ENCODE measurements around the gene PSME2. TPM values are rescaled to one million over a fixed set of nuclear protein-coding genes. Genes with fewer than 3 reads are reported as not detected.

Gene PSME2, protein sequence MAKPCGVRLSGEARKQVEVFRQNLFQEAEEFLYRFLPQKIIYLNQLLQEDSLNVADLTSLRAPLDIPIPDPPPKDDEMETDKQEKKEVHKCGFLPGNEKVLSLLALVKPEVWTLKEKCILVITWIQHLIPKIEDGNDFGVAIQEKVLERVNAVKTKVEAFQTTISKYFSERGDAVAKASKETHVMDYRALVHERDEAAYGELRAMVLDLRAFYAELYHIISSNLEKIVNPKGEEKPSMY
- polyA plus RNA-seq, result 328 TPM

DNA sequence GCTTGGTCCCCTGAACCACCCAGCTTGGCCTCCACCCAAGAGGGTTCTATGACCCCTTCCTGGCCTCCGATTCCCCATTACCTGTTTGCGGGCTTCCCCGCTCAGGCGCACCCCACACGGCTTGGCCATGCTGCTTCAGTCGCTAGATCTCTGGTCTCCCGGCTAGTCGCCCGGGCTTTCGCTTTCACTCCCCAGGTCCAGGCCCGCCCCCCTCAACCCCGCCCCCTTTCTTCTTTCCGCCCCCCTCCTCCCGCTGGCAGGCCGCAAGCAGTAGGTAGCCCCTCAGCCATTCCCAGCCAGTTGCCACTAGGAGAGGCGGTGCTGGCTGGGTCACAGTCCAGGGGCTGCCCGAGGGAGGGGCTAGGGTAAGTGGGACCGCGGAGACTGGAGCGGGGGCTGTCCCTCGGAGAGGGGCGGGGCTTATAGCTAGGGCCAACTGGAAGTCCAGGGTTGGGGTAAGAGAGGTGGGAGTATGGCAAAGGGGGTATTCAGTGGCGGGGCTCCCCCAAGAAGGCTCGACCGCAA, at the start of gene PSME2:
Gene PSME2, minus strand, starts transcription at position 158 of the 525 bp plus-strand sequence. Its CDS starts 29 bp downstream, at position 129.
- Mint-ChIP-seq H3K27ac (peak within 1 kb of the TSS; percentile 94 to 98 (median 95)), H3K27me3 (no peaks in the 10 kb centered on the region), H3K9me3 (no peaks in the 10 kb centered on the region), H3K4me1 (peaks cover 23 to 32% (median 24%) of the 10 kb centered on the region in 3 donors), H3K36me3 (peaks cover 3% of the 10 kb centered on the region), H3K4me3 (peak within 1 kb of the TSS; percentile 97 to 99 (median 98))

DNA sequence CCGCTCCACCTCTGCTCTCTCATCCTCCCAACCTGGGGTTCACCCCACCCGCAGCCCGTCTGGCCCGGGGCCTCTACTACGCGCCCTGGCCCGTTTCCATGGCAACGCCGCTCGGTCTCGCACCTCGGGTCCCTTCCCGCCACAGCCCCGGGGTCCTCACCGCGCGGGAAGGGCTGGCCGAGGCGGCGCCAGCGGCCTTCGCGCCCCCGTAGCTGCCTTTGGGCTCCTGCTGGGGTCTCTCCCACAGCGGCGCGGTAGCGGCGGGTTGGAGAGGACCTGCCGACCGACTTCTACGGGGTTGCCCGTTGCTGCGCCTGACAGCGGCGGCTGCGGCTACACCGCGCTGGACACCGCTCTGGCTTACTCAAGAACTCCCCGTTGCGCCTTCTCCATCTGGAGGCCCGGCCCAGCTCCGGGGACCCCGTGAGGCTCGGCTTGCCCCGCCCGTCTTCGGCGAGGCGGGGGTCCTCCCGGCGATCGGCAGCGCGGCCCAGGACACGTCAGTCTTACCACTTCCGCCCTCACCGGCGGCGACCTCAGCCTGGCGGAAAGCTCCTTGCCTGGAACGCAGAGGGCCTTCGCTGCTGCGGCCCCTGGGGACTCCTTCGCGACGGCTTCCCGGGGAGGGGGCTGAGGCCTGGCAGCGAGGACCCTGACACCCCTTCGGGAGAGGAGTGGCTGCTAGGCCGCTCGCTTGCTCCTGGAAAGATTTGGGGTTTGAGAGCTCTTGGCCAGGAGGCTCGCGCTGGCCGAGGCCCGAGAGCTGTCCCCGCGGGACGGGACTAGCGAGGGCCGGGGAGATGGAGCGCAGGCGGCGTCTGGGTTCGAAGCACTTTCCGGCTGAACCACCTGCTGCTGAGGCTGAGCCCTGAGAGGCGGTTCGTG, 49.0 kb upstream of the PSME2 start, which contains the start of gene TM9SF1:
Gene TM9SF1, minus strand, starts transcription at position 256 of the 885 bp plus-strand sequence. CDS start 422 bp downstream, outside the sequence.
- H3K4me3 Mint-ChIP-seq, result peak within 1 kb of the TSS; percentile 93 to 97 (median 96)
- H3K36me3 Mint-ChIP-seq, result no peaks in the 10 kb centered on the region
- peaks cover 30 to 31% (median 31%) of the 10 kb centered on the region in 3 donors for H3K4me1 Mint-ChIP-seq
- H3K27ac Mint-ChIP-seq, result peak within 1 kb of the TSS; percentile 99
- no peaks in the 10 kb centered on the region for H3K27me3 Mint-ChIP-seq
- H3K9me3 Mint-ChIP-seq, result no peaks in the 10 kb centered on the region

DNA sequence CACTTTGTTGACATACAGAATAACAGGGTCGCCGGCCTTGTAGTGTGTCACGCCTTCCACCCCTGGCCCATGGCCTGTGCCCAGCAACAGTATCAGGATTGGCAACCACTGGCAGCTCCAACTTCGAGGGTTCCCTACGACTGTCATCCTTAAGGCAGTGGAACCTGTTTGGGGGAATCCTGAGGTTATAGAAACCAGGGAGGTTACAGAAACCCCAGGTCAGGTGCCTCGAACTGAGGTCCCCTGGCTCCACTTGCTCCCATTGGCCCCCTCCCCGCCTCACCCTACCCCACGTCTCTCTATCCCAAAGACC, 48.4 kb upstream of the PSME2 start:
- Mint-ChIP-seq H3K4me3 (peak overlapping the region; percentile 93 to 97 (median 96)), H3K27me3 (no peaks in the 10 kb centered on the region), H3K27ac (peak overlapping the region; percentile 99), H3K9me3 (no peaks in the 10 kb centered on the region), H3K4me1 (peaks cover 30 to 32% (median 31%) of the 10 kb centered on the region in 3 donors), H3K36me3 (no peaks in the 10 kb centered on the region)

DNA sequence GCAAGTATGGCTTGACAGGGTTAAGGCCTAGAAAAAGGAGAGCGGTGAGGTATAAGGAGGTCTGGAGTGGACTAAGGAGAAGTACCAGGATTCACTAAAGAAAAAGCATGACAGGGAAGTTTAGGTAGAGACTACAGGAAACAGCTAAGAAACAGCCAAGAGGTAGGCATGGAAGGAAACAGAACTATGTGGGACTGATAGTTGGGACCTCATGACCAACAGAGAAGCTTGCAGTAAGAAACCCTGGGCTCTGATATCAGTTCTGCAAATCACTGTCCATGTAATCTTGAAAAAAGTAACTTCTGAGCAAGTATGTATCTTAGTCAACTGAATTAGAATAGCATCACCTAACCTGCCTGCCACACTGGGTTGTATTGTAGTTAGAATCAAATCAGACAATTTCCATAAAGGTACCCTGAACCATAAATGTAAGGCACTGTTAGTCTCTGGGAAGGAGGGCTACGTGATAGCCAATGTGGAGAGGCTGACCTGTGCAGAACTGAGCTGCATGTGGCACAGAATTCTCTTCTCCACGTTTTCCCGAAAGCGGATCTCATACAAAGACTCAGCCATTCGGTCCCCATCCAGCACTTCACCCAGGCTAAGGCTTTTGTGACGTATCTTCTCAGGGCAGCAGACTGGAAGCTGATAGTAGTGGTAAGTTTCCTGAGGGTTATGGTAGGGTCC, 47.9 kb upstream of the PSME2 start:
- no peaks in the 10 kb centered on the region for H3K27me3 Mint-ChIP-seq
- H3K4me1 Mint-ChIP-seq, result peaks cover 31 to 34% (median 32%) of the 10 kb centered on the region in 3 donors
- no peaks in the 10 kb centered on the region for H3K36me3 Mint-ChIP-seq
- H3K9me3 Mint-ChIP-seq, result no peaks in the 10 kb centered on the region
- H3K4me3 Mint-ChIP-seq, result peak overlapping the region; percentile 93 to 97 (median 96)
- peak overlapping the region; percentile 90 to 99 (median 99) for H3K27ac Mint-ChIP-seq

DNA sequence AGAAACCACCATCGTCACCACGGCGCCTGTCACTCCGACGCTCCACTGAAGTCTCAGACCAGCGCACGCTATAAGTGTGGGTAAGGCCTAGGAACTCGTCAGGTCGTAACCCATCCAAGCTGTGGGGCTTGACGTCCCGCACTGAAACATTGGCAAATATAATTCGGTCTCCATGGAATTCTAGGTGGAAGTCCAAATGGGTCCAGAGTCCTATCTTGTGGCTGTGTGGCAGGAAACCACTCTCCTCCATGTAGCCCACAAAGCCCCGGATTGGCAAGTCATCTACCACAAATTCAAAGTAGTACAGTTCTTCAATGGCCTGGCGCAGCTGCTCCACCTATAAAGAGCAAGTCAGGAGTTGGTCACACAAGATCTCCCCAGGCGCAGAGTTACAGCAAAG, 46.5 kb upstream of the PSME2 start:
- no peaks in the 10 kb centered on the region for H3K9me3 Mint-ChIP-seq
- peaks cover 27 to 33% (median 32%) of the 10 kb centered on the region in 3 donors for H3K4me1 Mint-ChIP-seq
- H3K4me3 Mint-ChIP-seq, result peak overlapping the region in 2 of 4 donors; percentile 37 to 87
- peak overlapping the region in 1 of 3 donors; percentile 77 for H3K27ac Mint-ChIP-seq
- H3K27me3 Mint-ChIP-seq, result no peaks in the 10 kb centered on the region
- H3K36me3 Mint-ChIP-seq, result no peaks in the 10 kb centered on the region

DNA sequence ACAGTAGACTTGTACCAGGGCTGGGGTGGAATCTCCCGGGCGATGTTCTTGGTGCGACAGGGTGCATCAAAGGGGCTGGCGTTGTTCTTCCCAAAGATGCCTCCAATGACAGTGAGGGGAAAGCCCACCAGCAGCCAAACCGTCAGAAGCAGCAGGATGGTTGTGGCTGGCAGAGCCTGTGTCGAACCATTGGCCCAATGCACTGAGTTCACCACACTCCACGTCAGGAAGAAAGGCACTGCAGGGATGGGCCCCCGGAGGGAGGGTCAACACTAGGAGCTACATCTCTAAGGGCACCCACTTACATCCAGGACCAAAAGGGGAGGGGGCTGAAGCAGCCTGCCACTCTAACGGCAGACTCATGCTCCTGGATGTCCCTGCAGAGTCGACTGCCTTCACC, 44.0 kb upstream of the PSME2 start:
- peak overlapping the region in 1 of 4 donors; percentile 100 for H3K4me3 Mint-ChIP-seq
- H3K36me3 Mint-ChIP-seq, result peaks cover 1% of the 10 kb centered on the region
- no peaks in the 10 kb centered on the region for H3K27me3 Mint-ChIP-seq
- no peaks in the 10 kb centered on the region for H3K9me3 Mint-ChIP-seq
- peak overlapping the region in 1 of 3 donors; percentile 99 for H3K27ac Mint-ChIP-seq
- H3K4me1 Mint-ChIP-seq, result peaks cover 25 to 26% (median 25%) of the 10 kb centered on the region in 3 donors

DNA sequence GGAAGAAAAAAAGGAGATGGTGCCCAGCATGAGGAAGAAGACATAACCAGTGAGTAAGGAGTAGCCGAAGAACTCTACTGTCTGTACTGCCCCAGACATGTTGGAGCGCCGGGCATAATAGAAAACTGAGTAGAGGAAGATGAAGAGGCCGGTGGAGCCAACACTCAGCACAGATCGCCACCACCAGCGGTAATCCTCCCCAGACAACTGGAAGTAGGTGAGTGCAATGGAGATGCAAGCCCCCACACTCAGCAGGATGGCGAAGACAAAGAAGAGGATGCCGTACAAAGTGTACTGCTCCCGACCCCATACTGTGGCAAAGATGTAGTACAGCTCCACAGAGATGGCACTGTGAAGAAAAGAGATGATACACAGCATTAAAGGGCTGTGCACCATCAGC, 43.0 kb upstream of the PSME2 start:
- peak overlapping the region; percentile 88 to 99 (median 95) for H3K27ac Mint-ChIP-seq
- no peaks in the 10 kb centered on the region for H3K27me3 Mint-ChIP-seq
- peaks cover 1% of the 10 kb centered on the region for H3K36me3 Mint-ChIP-seq
- H3K9me3 Mint-ChIP-seq, result no peaks in the 10 kb centered on the region
- H3K4me1 Mint-ChIP-seq, result peaks cover 22 to 24% (median 23%) of the 10 kb centered on the region in 3 donors
- H3K4me3 Mint-ChIP-seq, result peak overlapping the region in 2 of 4 donors; percentile 48 to 100

DNA sequence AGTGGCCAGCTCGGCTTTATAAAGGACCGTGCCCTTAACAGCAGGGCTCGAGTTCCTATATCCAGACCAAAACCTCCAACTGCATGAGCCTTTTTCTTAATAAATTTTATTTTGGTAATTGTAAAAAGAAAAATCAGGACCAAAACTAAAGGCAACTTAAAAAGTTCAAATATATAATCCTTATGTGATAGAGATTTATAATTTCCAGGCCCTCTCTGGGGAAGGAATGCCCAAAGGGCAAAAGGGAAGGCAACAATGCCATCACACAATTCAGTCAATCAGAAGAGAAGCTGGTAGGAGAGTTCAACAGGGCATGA, 42.6 kb upstream of the PSME2 start:
- H3K36me3 Mint-ChIP-seq, result peaks cover 1% of the 10 kb centered on the region
- peak overlapping the region; percentile 90 to 100 (median 96) for H3K4me3 Mint-ChIP-seq
- H3K4me1 Mint-ChIP-seq, result peaks cover 18 to 19% (median 18%) of the 10 kb centered on the region in 3 donors
- no peaks in the 10 kb centered on the region for H3K9me3 Mint-ChIP-seq
- H3K27ac Mint-ChIP-seq, result peak overlapping the region; percentile 88 to 99 (median 95)
- H3K27me3 Mint-ChIP-seq, result no peaks in the 10 kb centered on the region

DNA sequence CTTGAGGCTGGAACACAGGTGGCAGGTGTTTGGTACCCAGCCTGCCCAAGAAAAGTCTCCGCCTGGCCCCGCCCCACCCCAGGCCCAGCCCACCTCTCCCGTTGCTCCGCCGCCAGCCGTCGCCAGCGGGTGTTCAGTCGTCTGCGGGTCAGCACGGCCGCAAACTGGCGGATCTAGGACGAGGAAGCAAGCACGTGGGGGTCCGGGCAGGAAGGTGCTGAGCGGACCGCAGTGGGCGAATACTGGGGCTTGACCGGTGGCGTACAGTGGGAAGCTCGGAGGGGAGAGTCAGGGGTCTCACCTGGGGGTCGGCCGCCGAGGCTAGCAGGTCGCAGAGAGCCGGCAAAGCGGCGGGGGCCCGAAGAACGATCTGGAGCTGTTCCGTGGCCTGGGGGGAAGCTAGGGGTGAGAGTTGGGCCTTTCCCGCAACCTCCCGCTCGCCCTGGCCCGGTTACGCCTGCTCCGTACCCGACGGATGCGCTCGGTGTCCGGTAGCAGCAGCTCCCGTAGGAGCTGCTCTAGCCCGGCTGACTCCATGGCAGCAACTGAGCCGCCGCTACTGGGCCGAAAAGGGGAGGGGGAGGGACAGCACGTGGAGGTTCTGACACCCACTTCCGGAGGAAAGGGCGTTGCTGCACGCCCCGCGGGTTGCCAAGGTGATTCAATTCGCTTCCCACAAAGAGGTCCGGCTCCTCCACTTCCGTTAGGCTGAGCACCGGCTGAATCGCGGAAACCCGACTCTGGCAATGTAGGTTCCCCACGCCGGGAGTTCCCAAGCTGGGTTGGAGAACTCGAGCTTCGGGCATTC, 42.0 kb upstream of the PSME2 start, which contains the start of gene IPO4:
Gene IPO4, minus strand, starts transcription at position 566 of the 808 bp plus-strand sequence. Its CDS starts 29 bp downstream, at position 537.
- Mint-ChIP-seq H3K4me3 (peak within 1 kb of the TSS; percentile 90 to 100 (median 96)), H3K27ac (peak within 1 kb of the TSS; percentile 88 to 99 (median 95)), H3K27me3 (no peaks in the 10 kb centered on the region), H3K36me3 (peaks cover 1% of the 10 kb centered on the region), H3K4me1 (peaks cover 16 to 18% (median 17%) of the 10 kb centered on the region in 3 donors), H3K9me3 (no peaks in the 10 kb centered on the region)

DNA sequence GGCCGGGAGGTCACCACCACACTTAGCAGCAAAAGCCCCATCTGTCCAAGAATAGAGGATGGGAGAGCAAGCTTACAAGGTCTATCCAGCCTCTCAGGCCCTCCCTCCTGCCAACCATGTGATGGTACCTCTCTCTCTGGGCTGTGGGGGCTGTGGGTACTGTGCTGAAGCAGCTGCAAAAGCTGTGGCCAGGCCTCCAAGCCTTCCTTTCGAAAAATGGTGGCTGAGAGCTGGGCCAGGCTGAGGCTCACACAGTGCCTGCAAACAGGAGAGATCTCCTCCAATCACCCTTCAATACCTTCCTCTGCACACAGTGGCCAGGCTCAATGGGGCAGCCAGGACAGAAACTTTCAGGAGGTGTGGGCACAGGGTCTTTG, 41.1 kb upstream of the PSME2 start:
- peaks cover 15 to 17% (median 16%) of the 10 kb centered on the region in 3 donors for H3K4me1 Mint-ChIP-seq
- H3K36me3 Mint-ChIP-seq, result peaks cover 1% of the 10 kb centered on the region
- peak overlapping the region; percentile 84 to 100 (median 94) for H3K4me3 Mint-ChIP-seq
- H3K9me3 Mint-ChIP-seq, result no peaks in the 10 kb centered on the region
- H3K27me3 Mint-ChIP-seq, result no peaks in the 10 kb centered on the region
- H3K27ac Mint-ChIP-seq, result peak overlapping the region in 2 of 3 donors; percentile 88 to 99

DNA sequence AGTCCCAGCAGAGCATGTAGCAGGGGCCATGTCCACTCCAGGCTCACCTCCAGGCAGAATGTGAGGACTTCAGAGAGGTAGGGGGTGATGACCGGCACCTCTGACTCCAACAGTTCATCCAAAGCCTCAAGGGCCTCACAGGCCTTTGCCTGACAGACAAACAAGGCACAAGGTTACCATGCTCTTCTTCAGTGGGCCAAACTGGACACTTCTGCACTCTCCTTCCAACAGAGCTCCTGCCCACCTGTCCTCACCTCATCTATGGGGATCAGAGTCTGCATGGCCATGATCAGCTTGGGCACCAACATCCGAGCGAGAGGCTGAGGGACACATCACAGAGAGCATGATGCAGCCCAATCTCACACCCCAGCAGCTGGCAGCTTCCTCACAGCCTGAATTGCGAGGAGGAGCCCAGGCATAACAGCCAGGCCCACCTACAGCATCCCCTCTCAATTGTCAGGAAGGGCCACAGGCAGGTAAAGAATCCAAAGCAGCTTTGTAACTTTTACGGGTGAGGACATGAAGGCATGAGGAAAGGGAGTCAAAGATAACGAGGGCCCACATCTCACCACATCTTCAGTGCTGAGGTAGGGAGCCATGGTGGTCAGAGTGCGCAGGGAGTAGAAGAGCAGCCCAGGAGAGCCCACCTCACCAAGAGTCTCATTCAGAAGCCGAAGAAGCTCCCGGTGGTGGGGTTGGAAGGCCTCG, 40.6 kb upstream of the PSME2 start:
- Mint-ChIP-seq H3K27ac (peak overlapping the region in 2 of 3 donors; percentile 96 to 99), H3K4me1 (peaks cover 11 to 14% (median 13%) of the 10 kb centered on the region in 3 donors), H3K4me3 (peak overlapping the region; percentile 34 to 100 (median 79)), H3K36me3 (peaks cover 1% of the 10 kb centered on the region), H3K27me3 (no peaks in the 10 kb centered on the region), H3K9me3 (no peaks in the 10 kb centered on the region)

DNA sequence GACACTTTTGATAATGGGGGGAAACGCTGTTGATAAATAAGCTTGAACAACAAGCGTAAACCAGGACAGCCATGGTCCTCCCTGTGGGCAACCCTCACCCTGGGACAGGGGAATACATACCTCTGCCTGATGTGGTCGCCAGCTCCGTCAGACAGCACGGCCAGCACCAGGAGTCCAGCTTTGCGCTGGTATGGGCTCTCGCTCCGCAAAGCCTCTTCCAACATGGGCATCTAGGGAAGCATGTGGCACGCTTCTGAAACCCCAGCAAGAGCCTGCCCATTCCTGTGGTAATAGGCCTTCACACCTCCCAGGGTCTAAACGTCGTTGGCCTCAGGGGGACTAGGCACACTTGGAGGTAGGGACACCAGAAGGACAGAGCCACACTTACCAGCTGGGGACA, 39.3 kb upstream of the PSME2 start:
- peak overlapping the region in 1 of 3 donors; percentile 84 for H3K27ac Mint-ChIP-seq
- no peaks in the 10 kb centered on the region for H3K27me3 Mint-ChIP-seq
- H3K4me1 Mint-ChIP-seq, result peaks cover 11 to 14% (median 13%) of the 10 kb centered on the region in 3 donors
- peaks cover 1% of the 10 kb centered on the region for H3K36me3 Mint-ChIP-seq
- H3K9me3 Mint-ChIP-seq, result no peaks in the 10 kb centered on the region
- H3K4me3 Mint-ChIP-seq, result no peak overlapping the region

DNA sequence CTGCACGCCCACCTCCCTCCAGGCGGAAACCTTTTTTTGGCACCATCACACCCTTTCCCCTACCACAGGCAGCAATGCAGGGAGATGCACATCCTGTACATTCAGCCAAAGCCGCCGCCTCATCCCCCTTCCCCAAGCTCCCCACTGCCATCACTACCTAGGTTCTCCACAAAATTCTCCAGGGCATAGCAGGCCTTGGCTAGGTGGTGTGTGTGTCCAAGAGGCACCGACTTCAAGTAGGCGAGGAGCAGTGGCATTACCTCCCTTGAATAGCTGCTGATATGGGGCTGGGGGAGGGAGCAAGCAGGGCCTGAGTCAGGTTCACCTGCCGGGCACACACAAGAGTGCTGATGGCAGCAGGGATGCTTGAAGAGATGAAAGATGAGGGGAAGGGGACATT, 38.6 kb upstream of the PSME2 start:
- peak overlapping the region in 1 of 3 donors; percentile 84 for H3K27ac Mint-ChIP-seq
- H3K36me3 Mint-ChIP-seq, result peaks cover 1% of the 10 kb centered on the region
- no peak overlapping the region for H3K4me3 Mint-ChIP-seq

More for the DNA sequence above, 38.6 kb upstream of the PSME2 start:
- H3K27me3 Mint-ChIP-seq, result no peaks in the 10 kb centered on the region
- peaks cover 11 to 13% (median 13%) of the 10 kb centered on the region in 3 donors for H3K4me1 Mint-ChIP-seq
- H3K9me3 Mint-ChIP-seq, result no peaks in the 10 kb centered on the region
